CD14-positive monocyte (primary cell): Measurements from ENCODE around the gene WWC2. TPM values are rescaled to one million over a fixed set of nuclear protein-coding genes. Genes with fewer than 3 reads are reported as not detected.
A peak's percentile ranks its signal among the peaks of the same experiment; 100 is the strongest.

Experiments used
- DNase-seq, 3 donors: peaks; one replicate each; pipeline ENCODE4 v3.0.0-alpha.2; 2011 to 2022
- H2AFZ ChIP-seq: 2 replicates; pipeline ENCODE4 v1.6.0; 2012; ENCODE audit warnings: mild to moderate bottlenecking, low read depth, low read length, inconsistent platforms; ENCODE audit not compliant: insufficient read depth, poor library complexity, severe bottlenecking
- H3K27ac ChIP-seq, 2 donors: 1 replicate in 1 of 2; 2 replicates in 1 of 2; pipeline ENCODE4 v1.5.1; 2012 to 2013; ENCODE audit warnings: low read length in 2 of 2, control low read depth in 1 of 2, inconsistent platforms in 1 of 2, low read depth in 1 of 2, mild to moderate bottlenecking in 1 of 2
- H3K27me3 ChIP-seq, 2 donors: one replicate each; pipeline versions ENCODE4 v1.6.0 to v1.6.1; 2011 to 2013; ENCODE audit warnings: low read length in 2 of 2; ENCODE audit not compliant: control insufficient read depth in 2 of 2, insufficient read depth in 2 of 2
- H3K36me3 ChIP-seq, 2 donors: replicated peaks in 1 of 2; 1 replicate in 1 of 2; 2 replicates in 1 of 2; pipeline versions ENCODE4 v1.5.1 to v1.6.1; 2012 to 2013; ENCODE audit warnings: low read length in 2 of 2, control low read depth in 1 of 2, inconsistent platforms in 1 of 2, mild to moderate bottlenecking in 1 of 2; ENCODE audit not compliant: insufficient read depth in 2 of 2, control insufficient read depth in 1 of 2
- H3K4me1 ChIP-seq, 2 donors: 1 replicate in 1 of 2; 2 replicates in 1 of 2; pipeline versions ENCODE4 v1.5.1 to v1.6.1; 2012 to 2013; ENCODE audit warnings: low read length in 2 of 2, control low read depth in 1 of 2, inconsistent platforms in 1 of 2, mild to moderate bottlenecking in 1 of 2, moderate library complexity in 1 of 2; ENCODE audit not compliant: insufficient read depth in 2 of 2, control insufficient read depth in 1 of 2
- H3K4me2 ChIP-seq: replicated peaks from 2 replicates; pipeline ENCODE3; 2012; ENCODE audit warnings: low read length, moderate library complexity, mild to moderate bottlenecking; ENCODE audit not compliant: poor library complexity, severe bottlenecking; ENCODE audit errors: extremely low read depth
- H3K4me3 ChIP-seq, 3 experiments: fragments of 200-600 bp in 1 of 3; sonication (generic) in 1 of 3; replicated peaks in 1 of 3; 1 replicate in 2 of 3; 2 replicates in 1 of 3; pipeline ENCODE4 v1.5.1; 2011 to 2013; ENCODE audit warnings: low read length in 3 of 3, mild to moderate bottlenecking in 3 of 3, control low read depth in 2 of 3, low read depth in 2 of 3, inconsistent platforms in 1 of 3, moderate library complexity in 1 of 3
- H3K79me2 ChIP-seq: 2 replicates; pipeline ENCODE4 v1.6.0; 2012; ENCODE audit warnings: mild to moderate bottlenecking, control low read depth, inconsistent platforms, low read length, moderate library complexity; ENCODE audit not compliant: insufficient read depth
- H3K9ac ChIP-seq: 2 replicates; pipeline ENCODE4 v1.6.0; 2017; ENCODE audit warnings: low read length, mild to moderate bottlenecking; ENCODE audit not compliant: insufficient read depth, poor library complexity, severe bottlenecking
- H3K9me3 ChIP-seq, 2 donors: replicated peaks in 1 of 2; 1 replicate in 1 of 2; 2 replicates in 1 of 2; pipeline versions ENCODE4 v1.5.1 to v1.6.1; 2012 to 2013; ENCODE audit warnings: low read length in 2 of 2, control low read depth in 1 of 2; ENCODE audit not compliant: control insufficient read depth in 1 of 2, insufficient read depth in 1 of 2
- H4K20me1 ChIP-seq: 2 replicates; pipeline ENCODE4 v1.6.0; 2012; ENCODE audit warnings: mild to moderate bottlenecking, low read length, control low read depth, moderate library complexity; ENCODE audit not compliant: insufficient read depth
- H3K27ac Mint-ChIP-seq, 7 donors: one replicate each; pipeline ENCODE4 v1.8.0; 2020; ENCODE audit warnings: mild to moderate bottlenecking in 7 of 7, mixed read lengths in 7 of 7, moderate library complexity in 6 of 7, inconsistent platforms in 2 of 7
- H3K27me3 Mint-ChIP-seq, 3 donors: one replicate each; pipeline ENCODE4 v1.8.0; 2021 to 2022; ENCODE audit warnings: low read depth in 3 of 3, mild to moderate bottlenecking in 3 of 3, mixed read lengths in 3 of 3, moderate library complexity in 3 of 3, inconsistent platforms in 1 of 3
- H3K36me3 Mint-ChIP-seq, 2 donors: one replicate each; pipeline ENCODE4 v1.8.0; 2020; ENCODE audit warnings: mixed read lengths in 2 of 2, inconsistent platforms in 1 of 2, mild to moderate bottlenecking in 1 of 2
- H3K4me1 Mint-ChIP-seq: one replicate; pipeline ENCODE4 v1.8.0; 2020; ENCODE audit warnings: mild to moderate bottlenecking, mixed read lengths
- H3K4me3 Mint-ChIP-seq, 2 donors: one replicate each; pipeline ENCODE4 v1.8.0; 2020; ENCODE audit warnings: mild to moderate bottlenecking in 2 of 2, mixed read lengths in 2 of 2, moderate library complexity in 1 of 2
- H3K9me3 Mint-ChIP-seq, 7 donors: one replicate each; pipeline ENCODE4 v1.8.0; 2020 to 2022; ENCODE audit warnings: mixed read lengths in 7 of 7, mild to moderate bottlenecking in 6 of 7, moderate library complexity in 6 of 7, inconsistent platforms in 2 of 7
- CTCF ChIP-seq: fragments of 200-600 bp; IDR thresholded peaks from one replicate; pipeline ENCODE4 v1.8.0; 2022; ENCODE audit warnings: antibody characterized with exemption, mild to moderate bottlenecking
- WGBS: methylation state at CpG from one replicate; pipeline ENCODE4 v1.1.5; 2013; ENCODE audit warnings: missing lambda C conversion rate; ENCODE audit not compliant: insufficient coverage; 5-methylcytosine and 5-hydroxymethylcytosine counted together
- intact Hi-C, 2 donors: fragments of 100-400 bp; cut with micrococcal nuclease; formaldehyde crosslinking; loops; one replicate each; pipeline versions ENCODE4 v1.15.0 to v1.15.1; 2023
- polyA plus RNA-seq, 3 donors: library from polyadenylated mRNA; depleted of rRNA in 1 of 3; unstranded in 2 of 3; stranded (reverse) in 1 of 3; fragments of 300-500 nt in 2 of 3; fragments of >200 nt in 1 of 3; fragmentation: Illumina TruSeq in 2 of 3; gene quantifications; 1 replicate in 2 of 3; 2 replicates in 1 of 3; pipeline ENCODE4 v1.2.3, GENCODE V29; 2012 to 2021

The WWC2 gene
- polyA plus RNA-seq, 3 donors: 1.9 to 3.8 (median 2.9) TPM

- WGBS: 23% methylated on average over 42 of the region's 43 CpGs
- Mint-ChIP-seq H3K36me3 (peaks cover 4 to 12% of the 10 kb centered on the region in 2 donors), H3K4me1 (peaks cover 18% of the 10 kb centered on the region), H3K27ac (peak overlapping the region in 2 of 7 donors; percentile 41 to 61), H3K4me3 (peak overlapping the region; percentile 82 to 95), H3K27me3 (peaks cover 46 to 69% (median 56%) of the 10 kb centered on the region in 3 donors), H3K9me3 (peaks cover 0 to 12% (median 7%) of the 10 kb centered on the region in 7 donors)
- intact Hi-C loops: loop anchor here in 1 of 2 donors (10.0 kb wide), 2 partner anchors 407 to 557 kb away; partner anchors contain the start of genes ING2, RWDD4 and TRAPPC11
- Histone ChIP-seq H3K9ac (peak overlapping the region; percentile 72), H2AFZ (peak overlapping the region; percentile 93), H4K20me1 (peaks cover 4% of the 10 kb centered on the region), H3K4me3 (peak overlapping the region; percentile 77 to 84 (median 80)), H3K4me2 (peak overlapping the region; percentile 87), H3K27me3 (peaks cover 41 to 63% of the 10 kb centered on the region in 2 donors), H3K79me2 (no peaks in the 10 kb centered on the region), H3K36me3 (no peaks in the 10 kb centered on the region), H3K27ac (no peak overlapping the region), H3K9me3 (peaks cover 0 to 7% of the 10 kb centered on the region in 2 donors), H3K4me1 (peaks cover 16 to 31% of the 10 kb centered on the region in 2 donors)
- no peak for TF ChIP-seq CTCF
- DNase-seq: peak in 1 of 3 donors; percentile 17
Observed at GRCh38 chr4:183097231-183098018, 1.6 kb upstream of the WWC2 start.

- Mint-ChIP-seq H3K36me3 (peaks cover 4 to 12% of the 10 kb centered on the region in 2 donors), H3K4me3 (peak overlapping the region; percentile 82 to 95), H3K9me3 (peaks cover 0 to 12% (median 7%) of the 10 kb centered on the region in 7 donors), H3K4me1 (peaks cover 18% of the 10 kb centered on the region), H3K27me3 (peaks cover 43 to 71% (median 61%) of the 10 kb centered on the region in 3 donors), H3K27ac (peak overlapping the region in 5 of 7 donors; percentile 3 to 58 (median 46))
- Histone ChIP-seq H3K9ac (peak overlapping the region; percentile 72), H3K4me2 (peak overlapping the region; percentile 87), H3K36me3 (no peaks in the 10 kb centered on the region), H3K27ac (peak overlapping the region; percentile 57 to 62), H3K4me1 (peaks cover 16 to 31% of the 10 kb centered on the region in 2 donors), H4K20me1 (peaks cover 4% of the 10 kb centered on the region), H2AFZ (peak overlapping the region; percentile 93), H3K4me3 (peak overlapping the region; percentile 77 to 84 (median 80)), H3K79me2 (no peaks in the 10 kb centered on the region), H3K9me3 (peaks cover 0 to 7% of the 10 kb centered on the region in 2 donors), H3K27me3 (peaks cover 41 to 67% of the 10 kb centered on the region in 2 donors)
- DNase-seq: peak; percentile 33 to 47 (median 35)
- intact Hi-C loops: loop anchor here in 1 of 2 donors (10.0 kb wide), 2 partner anchors 407 to 557 kb away; partner anchors contain the start of genes ING2, RWDD4 and TRAPPC11
- under 1% methylated on average over 75 of the region's 79 CpGs for WGBS
- TF ChIP-seq CTCF: no peak
Observed at GRCh38 chr4:183098019-183098722, 886 bp upstream of the WWC2 start.
